Measurements from ENCODE around the gene DBP. TPM values are rescaled to one million over a fixed set of nuclear protein-coding genes. Genes with fewer than 3 reads are reported as not detected.

The DBP gene
- total RNA-seq, 3 donors from 2014 or later (not counting 1 experiment from before 2014, with no cell fraction given), result 16.4 to 31.2 (median 24.3) TPM

DNA sequence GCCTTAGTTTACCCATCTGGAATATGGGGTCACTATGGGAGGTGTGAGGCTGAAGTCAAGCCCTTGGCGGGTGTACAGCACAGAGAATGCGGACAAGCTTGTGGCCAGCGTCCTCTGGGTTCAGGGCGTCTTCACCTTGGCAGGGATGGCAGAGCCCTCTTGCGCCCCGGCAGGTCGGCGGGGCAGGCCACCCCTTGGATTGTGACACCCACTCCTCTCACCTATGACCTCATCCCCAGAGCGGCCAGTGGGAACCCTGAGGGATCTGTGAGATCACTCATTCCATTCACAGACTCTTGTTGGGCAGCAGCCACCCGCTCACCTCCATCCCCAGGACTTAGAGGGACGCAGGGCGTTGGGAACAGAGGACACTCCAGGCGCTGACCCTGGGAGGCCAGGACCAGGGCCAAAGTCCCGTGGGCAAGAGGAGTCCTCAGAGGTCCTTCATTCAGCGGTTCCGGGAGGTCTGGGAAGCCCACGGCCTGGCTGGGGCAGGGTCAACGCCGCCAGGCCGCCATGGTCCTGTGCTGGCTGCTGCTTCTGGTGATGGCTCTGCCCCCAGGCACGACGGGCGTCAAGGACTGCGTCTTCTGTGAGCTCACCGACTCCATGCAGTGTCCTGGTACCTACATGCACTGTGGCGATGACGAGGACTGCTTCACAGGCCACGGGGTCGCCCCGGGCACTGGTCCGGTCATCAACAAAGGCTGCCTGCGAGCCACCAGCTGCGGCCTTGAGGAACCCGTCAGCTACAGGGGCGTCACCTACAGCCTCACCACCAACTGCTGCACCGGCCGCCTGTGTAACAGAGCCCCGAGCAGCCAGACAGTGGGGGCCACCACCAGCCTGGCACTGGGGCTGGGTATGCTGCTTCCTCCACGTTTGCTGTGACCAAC lies 30.5 kb downstream of the DBP start, which contains the start of gene SPACA4:
TSS of gene SPACA4 (plus strand) at position 280 of the 896 bp plus-strand sequence. CDS start at position 517, 237 bp downstream.
- Mint-ChIP-seq H3K36me3 (no peaks in the 10 kb centered on the region), H3K27me3 (ENCODE audit: low read depth in 2 of 2) (no peaks in the 10 kb centered on the region), H3K9me3 (no peaks in the 10 kb centered on the region), H3K27ac (no peak within 1 kb of the TSS), H3K4me3 (no peak within 1 kb of the TSS), H3K4me1 (peaks cover 0 to 4% of the 10 kb centered on the region in 2 donors)
- H3K4me3 ChIP-seq (ENCODE audit: low read length), result no peak within 1 kb of the TSS
- intact Hi-C loops (cut with micrococcal nuclease), result no loop called here
- H3K36me3 ChIP-seq (ENCODE audit: control insufficient read depth, insufficient read depth, low read length), result no peaks in the 10 kb centered on the region
- ATAC-seq, result no peak
- H3K27me3 ChIP-seq (ENCODE audit: control insufficient read depth, insufficient read depth, low read length), result no peaks in the 10 kb centered on the region
- TF ChIP-seq, protein P1, sequence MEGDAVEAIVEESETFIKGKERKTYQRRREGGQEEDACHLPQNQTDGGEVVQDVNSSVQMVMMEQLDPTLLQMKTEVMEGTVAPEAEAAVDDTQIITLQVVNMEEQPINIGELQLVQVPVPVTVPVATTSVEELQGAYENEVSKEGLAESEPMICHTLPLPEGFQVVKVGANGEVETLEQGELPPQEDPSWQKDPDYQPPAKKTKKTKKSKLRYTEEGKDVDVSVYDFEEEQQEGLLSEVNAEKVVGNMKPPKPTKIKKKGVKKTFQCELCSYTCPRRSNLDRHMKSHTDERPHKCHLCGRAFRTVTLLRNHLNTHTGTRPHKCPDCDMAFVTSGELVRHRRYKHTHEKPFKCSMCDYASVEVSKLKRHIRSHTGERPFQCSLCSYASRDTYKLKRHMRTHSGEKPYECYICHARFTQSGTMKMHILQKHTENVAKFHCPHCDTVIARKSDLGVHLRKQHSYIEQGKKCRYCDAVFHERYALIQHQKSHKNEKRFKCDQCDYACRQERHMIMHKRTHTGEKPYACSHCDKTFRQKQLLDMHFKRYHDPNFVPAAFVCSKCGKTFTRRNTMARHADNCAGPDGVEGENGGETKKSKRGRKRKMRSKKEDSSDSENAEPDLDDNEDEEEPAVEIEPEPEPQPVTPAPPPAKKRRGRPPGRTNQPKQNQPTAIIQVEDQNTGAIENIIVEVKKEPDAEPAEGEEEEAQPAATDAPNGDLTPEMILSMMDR (IDR thresholded peaks at IDR 0.05), result no peak
- H3K27ac ChIP-seq (ENCODE audit: low read length), result no peak within 1 kb of the TSS
- no peaks in the 10 kb centered on the region for H3K9me3 ChIP-seq (ENCODE audit: control insufficient read depth, insufficient read depth, low read length)
- peaks cover 4% of the 10 kb centered on the region for H3K4me1 ChIP-seq (ENCODE audit: control insufficient read depth, insufficient read depth, low read length)
- WGBS (ENCODE audit: insufficient coverage), result 93% methylated on average over 39 of the region's 39 CpGs
- DNase-seq, result no peak

DNA sequence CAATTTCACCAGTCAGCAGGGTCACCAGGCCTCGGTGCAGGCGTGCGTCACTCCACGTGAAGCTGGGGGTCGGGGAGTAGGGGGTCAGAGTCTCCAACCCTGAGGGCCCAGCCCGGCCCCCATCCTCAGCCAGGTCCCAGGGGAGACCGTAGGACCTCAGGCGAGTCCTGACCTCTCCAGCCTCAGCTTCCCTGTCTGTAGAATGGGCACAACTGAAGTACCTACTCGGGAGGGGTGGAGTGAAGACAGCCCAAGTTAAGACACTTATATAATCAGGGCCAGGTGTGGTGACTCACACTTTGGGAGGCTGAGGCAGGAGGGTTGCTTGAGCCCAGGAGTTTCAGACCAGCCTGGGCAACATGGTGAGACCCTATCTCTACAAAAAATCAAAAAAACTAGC lies 33.3 kb downstream of the DBP start:
- H3K36me3 Mint-ChIP-seq, result no peaks in the 10 kb centered on the region
- no peaks in the 10 kb centered on the region for H3K27me3 ChIP-seq (ENCODE audit: control insufficient read depth, insufficient read depth, low read length)
- H3K4me3 Mint-ChIP-seq, result no peak overlapping the region
- no peaks in the 10 kb centered on the region for H3K9me3 Mint-ChIP-seq
- ATAC-seq (no peak), DNase-seq (no peak)
- peaks cover 3% of the 10 kb centered on the region for H3K4me1 ChIP-seq (ENCODE audit: control insufficient read depth, insufficient read depth, low read length)
- H3K4me1 Mint-ChIP-seq, result peaks cover 0 to 3% of the 10 kb centered on the region in 2 donors
- H3K27ac Mint-ChIP-seq, result no peak overlapping the region
- WGBS (ENCODE audit: insufficient coverage), result 91% methylated on average over 9 of the region's 9 CpGs
- no peak overlapping the region for H3K27ac ChIP-seq (ENCODE audit: low read length)
- H3K36me3 ChIP-seq (ENCODE audit: control insufficient read depth, insufficient read depth, low read length), result no peaks in the 10 kb centered on the region
- intact Hi-C loops (cut with micrococcal nuclease), result no loop called here
- H3K4me3 ChIP-seq (ENCODE audit: low read length), result no peak overlapping the region
- H3K27me3 Mint-ChIP-seq (ENCODE audit: low read depth in 2 of 2), result peaks cover 0 to 3% of the 10 kb centered on the region in 2 donors
- H3K9me3 ChIP-seq (ENCODE audit: control insufficient read depth, insufficient read depth, low read length), result no peaks in the 10 kb centered on the region
- TF ChIP-seq, protein P1 (IDR thresholded peaks at IDR 0.05), result no peak

DNA sequence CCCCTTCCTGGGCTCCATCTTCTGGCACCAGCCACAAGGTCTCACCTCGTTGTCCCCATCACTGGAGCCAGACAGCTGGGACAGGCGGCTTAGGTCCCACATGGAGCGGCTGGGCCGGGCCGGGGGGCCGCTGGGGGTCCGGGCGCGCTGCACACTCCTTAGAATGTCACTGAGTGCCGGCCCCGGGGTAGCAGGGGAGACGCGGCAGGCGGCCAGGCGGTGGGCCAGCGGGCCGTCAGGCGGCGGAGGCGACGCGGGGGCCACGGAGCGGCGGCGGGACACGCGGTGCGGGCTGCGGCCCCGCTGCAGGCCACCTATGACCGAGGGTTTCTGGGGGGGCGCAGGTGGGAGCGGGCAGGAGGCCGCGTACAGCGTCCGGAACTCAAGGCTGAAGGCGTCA lies 33.7 kb downstream of the DBP start:
- no peak overlapping the region for H3K4me3 ChIP-seq (ENCODE audit: low read length)
- intact Hi-C loops (cut with micrococcal nuclease), result no loop called here
- TF ChIP-seq, protein P1 (IDR thresholded peaks at IDR 0.05), result no peak
- no peaks in the 10 kb centered on the region for H3K9me3 ChIP-seq (ENCODE audit: control insufficient read depth, insufficient read depth, low read length)
- H3K36me3 ChIP-seq (ENCODE audit: control insufficient read depth, insufficient read depth, low read length), result no peaks in the 10 kb centered on the region
- WGBS (ENCODE audit: insufficient coverage), result 94% methylated on average over 39 of the region's 39 CpGs
- DNase-seq (no peak), ATAC-seq (no peak)
- Mint-ChIP-seq H3K27me3 (ENCODE audit: low read depth in 2 of 2) (peaks cover 0 to 3% of the 10 kb centered on the region in 2 donors), H3K4me3 (no peak overlapping the region), H3K36me3 (no peaks in the 10 kb centered on the region), H3K27ac (no peak overlapping the region), H3K9me3 (no peaks in the 10 kb centered on the region), H3K4me1 (no peaks in the 10 kb centered on the region)
- no peaks in the 10 kb centered on the region for H3K4me1 ChIP-seq (ENCODE audit: control insufficient read depth, insufficient read depth, low read length)
- H3K27ac ChIP-seq (ENCODE audit: low read length), result no peak overlapping the region
- H3K27me3 ChIP-seq (ENCODE audit: control insufficient read depth, insufficient read depth, low read length), result no peaks in the 10 kb centered on the region

Data from natural killer cell (primary cell).